Measurements from ENCODE around the gene KIDINS220. TPM values are rescaled to one million over a fixed set of nuclear protein-coding genes. Genes with fewer than 3 reads are reported as not detected.
A peak's percentile ranks its signal among the peaks of the same experiment; 100 is the strongest.

The KIDINS220 gene
- total RNA-seq (10 to 100 TPM; 34.5 to 39.6 (median 37.6) TPM), polyA plus RNA-seq (17.3 TPM)
- long read RNA-seq, donor 1, partial matches to known transcripts, result 37 of 48 reads
- long read RNA-seq, donor 1, other reads (novel, unspliced or antisense), result 11 of 48 reads
- long read RNA-seq, donor 2, partial matches to known transcripts, result 7 of 13 reads
- long read RNA-seq, donor 2, other reads (novel, unspliced or antisense), result 6 of 13 reads
- long read RNA-seq, donor 3, full-length matches to known transcripts, result 5 of 82 reads
- long read RNA-seq, donor 3, partial matches to known transcripts, result 41 of 82 reads
- long read RNA-seq, donor 3, other reads (novel, unspliced or antisense), result 36 of 82 reads
- long read RNA-seq, donor 4, full-length matches to known transcripts, result 1 of 13 reads
- long read RNA-seq, donor 4, partial matches to known transcripts, result 7 of 13 reads
- long read RNA-seq, donor 4, other reads (novel, unspliced or antisense), result 5 of 13 reads

DNA sequence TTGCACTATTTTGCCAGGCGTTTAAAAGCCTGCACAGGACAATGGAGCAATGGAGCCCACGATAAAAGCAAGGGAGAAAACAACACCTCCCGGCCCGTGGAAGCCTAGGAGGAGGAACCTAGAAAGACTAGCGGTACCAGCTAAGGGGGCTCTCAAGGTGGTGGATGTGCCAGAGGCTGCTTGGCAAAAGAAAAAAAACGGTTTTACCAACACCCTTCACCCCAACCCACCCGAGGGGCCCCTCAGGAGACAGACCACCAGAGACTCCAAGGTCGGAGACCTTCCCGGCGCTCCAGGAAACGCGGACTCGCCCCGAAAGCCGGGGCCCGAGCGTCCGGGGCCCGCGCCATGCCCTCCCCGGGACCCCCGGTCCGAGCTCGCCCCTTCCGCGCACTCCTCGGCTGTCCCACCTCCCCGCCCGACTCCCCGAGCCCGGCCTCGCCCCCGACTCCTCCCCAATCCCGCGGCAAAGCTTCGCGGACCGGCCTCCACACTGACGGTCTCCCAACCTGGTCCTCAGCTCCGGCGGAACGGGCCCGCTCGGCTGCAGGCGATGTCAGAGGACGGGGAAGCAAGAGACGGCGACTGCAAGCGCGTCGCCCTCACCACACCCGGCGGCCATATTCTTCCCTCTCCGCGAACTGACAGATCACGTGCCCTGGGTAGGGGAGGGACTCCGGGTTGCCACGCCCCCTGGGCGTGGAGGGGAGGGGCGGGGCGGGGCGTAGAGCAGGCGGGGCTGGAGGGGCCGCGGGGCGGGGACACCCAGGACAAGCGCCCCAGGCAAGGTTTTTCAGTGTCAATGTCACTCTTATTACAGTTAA is at the start of gene KIDINS220:
Gene KIDINS220, minus strand, starts transcription at position 643 of the 824 bp plus-strand sequence. CDS start 10,520 bp downstream, outside the sequence.
- Histone ChIP-seq H3K4me1 (ENCODE audit: control insufficient read depth, insufficient read depth, low read length) (peaks cover 7% of the 10 kb centered on the region), H3K4me3 (ENCODE audit: low read length) (peak within 1 kb of the TSS; percentile 76), H3K27ac (ENCODE audit: low read length) (peak within 1 kb of the TSS; percentile 69), H3K27me3 (ENCODE audit: control insufficient read depth, insufficient read depth) (no peaks in the 10 kb centered on the region), H3K9me3 (ENCODE audit: control insufficient read depth, low read length) (no peaks in the 10 kb centered on the region)
- peak; percentile 98 for ATAC-seq
- under 1% methylated on average over 67 of the region's 67 CpGs for WGBS
- intact Hi-C loops (cut with DNase I), result no loop called here
- peak; percentile 82 to 94 (median 92) for DNase-seq

DNA sequence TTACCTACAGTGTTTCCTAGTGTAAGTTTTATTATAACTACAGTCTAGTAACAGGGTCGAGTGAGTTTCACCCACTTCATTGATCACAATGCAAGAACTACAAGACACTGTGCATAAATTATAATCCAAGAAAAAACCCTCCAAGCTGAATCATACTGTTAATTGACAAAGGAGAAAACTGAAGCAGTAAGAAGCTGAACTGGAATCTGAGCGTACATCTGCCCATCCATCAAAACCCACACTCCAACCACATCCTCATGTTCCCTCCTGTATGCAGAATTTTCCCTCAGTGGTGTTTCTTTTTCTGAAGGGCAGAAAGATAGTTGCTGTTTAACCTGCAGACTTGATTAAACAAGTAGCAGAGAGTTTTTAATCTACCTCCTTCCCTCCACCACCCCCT is 49.5 kb upstream of the KIDINS220 start:
- intact Hi-C loops (cut with DNase I), result no loop called here
- Histone ChIP-seq H3K4me3 (ENCODE audit: low read length) (no peak overlapping the region), H3K4me1 (ENCODE audit: control insufficient read depth, insufficient read depth, low read length) (no peaks in the 10 kb centered on the region), H3K27ac (ENCODE audit: low read length) (no peak overlapping the region), H3K9me3 (ENCODE audit: control insufficient read depth, low read length) (no peaks in the 10 kb centered on the region), H3K27me3 (ENCODE audit: control insufficient read depth, insufficient read depth) (no peaks in the 10 kb centered on the region)
- 87% methylated on average over 2 of the region's 2 CpGs for WGBS
- ATAC-seq, result no peak
- no peak for DNase-seq

DNA sequence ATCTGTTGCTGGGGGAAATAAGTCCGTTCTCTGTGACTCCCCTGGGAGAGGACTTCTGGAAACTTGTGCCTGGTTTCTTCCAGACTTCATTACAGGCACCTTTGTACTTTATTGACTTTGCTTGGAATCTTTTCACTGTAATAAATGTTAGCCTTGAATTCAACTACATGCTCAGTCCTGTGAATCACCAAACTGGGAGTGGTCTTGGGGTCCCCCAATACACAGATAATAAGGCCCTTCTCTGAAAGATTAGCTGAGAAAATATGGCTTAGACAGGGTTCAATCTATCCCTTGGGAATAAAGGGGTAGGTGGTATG is 48.7 kb upstream of the KIDINS220 start:
- DNase-seq (no peak), ATAC-seq (no peak)
- intact Hi-C loops (cut with DNase I), result no loop called here
- WGBS, result 53% methylated on average over 1 of the region's 1 CpG
- H3K27me3 ChIP-seq (ENCODE audit: control insufficient read depth, insufficient read depth), result no peaks in the 10 kb centered on the region
- no peak overlapping the region for H3K4me3 ChIP-seq (ENCODE audit: low read length)
- H3K27ac ChIP-seq (ENCODE audit: low read length), result no peak overlapping the region
- H3K4me1 ChIP-seq (ENCODE audit: control insufficient read depth, insufficient read depth, low read length), result no peaks in the 10 kb centered on the region
- H3K9me3 ChIP-seq (ENCODE audit: control insufficient read depth, low read length), result no peaks in the 10 kb centered on the region

DNA sequence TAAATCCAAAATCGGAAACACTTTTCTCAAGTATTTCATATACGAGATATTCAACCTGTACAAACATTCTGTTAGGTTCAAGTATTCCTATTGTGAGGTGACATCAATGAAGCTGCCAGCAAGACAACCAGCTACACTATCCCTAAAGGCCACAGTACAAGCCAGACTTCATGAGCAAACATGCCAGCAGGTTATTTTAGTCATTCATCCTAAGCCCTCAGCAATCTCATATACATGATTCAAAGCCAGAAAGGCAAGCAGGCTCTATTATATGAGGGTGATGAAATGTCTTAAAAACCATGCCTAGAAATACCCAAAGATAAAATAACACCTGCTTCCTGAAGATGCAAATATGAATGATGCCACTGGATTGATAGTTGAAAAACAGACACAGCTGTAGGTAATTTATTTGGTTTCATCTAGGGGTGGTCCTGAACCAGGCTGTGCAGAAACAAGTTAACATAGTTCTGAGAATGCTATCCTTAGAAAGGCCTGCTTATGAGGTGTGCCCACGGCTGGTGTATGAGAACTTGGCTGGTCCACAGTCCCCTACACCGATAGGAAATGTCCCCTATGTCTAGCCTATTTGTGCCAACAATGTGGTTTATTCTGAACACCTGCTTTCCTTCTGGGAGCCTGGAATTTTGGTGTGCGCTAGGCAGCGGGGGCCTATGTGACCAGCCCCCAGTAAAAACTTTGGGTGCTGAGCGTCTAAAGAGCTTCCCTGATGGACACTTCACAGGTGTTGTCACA is 48.2 kb upstream of the KIDINS220 start:
- DNase-seq (no peak), ATAC-seq (no peak)
- H3K4me3 ChIP-seq (ENCODE audit: low read length), result no peak overlapping the region
- H3K9me3 ChIP-seq (ENCODE audit: control insufficient read depth, low read length), result no peaks in the 10 kb centered on the region
- intact Hi-C loops (cut with DNase I), result no loop called here
- H3K27ac ChIP-seq (ENCODE audit: low read length), result no peak overlapping the region
- no peaks in the 10 kb centered on the region for H3K27me3 ChIP-seq (ENCODE audit: control insufficient read depth, insufficient read depth)
- 90% methylated on average over 7 of the region's 7 CpGs for WGBS
- no peaks in the 10 kb centered on the region for H3K4me1 ChIP-seq (ENCODE audit: control insufficient read depth, insufficient read depth, low read length)

DNA sequence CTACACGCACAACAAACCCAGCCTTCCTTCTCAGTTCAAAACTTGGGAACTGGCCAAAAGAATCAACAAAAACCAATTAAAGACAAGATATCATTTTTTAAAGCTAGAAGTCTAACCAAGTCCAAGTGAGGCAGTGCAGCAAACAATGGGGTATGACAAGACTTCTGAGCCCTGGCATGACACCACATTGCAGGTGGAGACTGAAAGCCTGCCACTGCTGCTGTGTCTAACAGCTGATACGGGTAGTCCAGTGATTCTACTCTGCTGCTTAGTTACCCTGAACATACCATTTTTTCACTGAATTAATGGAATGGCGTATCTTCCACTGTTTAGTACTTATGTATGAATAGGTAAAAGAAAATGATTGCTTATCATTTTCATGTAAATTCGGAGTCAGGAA is 47.4 kb upstream of the KIDINS220 start:
- no peak for ATAC-seq
- H3K27me3 ChIP-seq (ENCODE audit: control insufficient read depth, insufficient read depth), result no peaks in the 10 kb centered on the region
- no peak overlapping the region for H3K4me3 ChIP-seq (ENCODE audit: low read length)
- H3K27ac ChIP-seq (ENCODE audit: low read length), result no peak overlapping the region
- DNase-seq, result no peak
- H3K4me1 ChIP-seq (ENCODE audit: control insufficient read depth, insufficient read depth, low read length), result no peaks in the 10 kb centered on the region
- 95% methylated on average over 4 of the region's 4 CpGs for WGBS
- intact Hi-C loops (cut with DNase I), result no loop called here
- no peaks in the 10 kb centered on the region for H3K9me3 ChIP-seq (ENCODE audit: control insufficient read depth, low read length)

DNA sequence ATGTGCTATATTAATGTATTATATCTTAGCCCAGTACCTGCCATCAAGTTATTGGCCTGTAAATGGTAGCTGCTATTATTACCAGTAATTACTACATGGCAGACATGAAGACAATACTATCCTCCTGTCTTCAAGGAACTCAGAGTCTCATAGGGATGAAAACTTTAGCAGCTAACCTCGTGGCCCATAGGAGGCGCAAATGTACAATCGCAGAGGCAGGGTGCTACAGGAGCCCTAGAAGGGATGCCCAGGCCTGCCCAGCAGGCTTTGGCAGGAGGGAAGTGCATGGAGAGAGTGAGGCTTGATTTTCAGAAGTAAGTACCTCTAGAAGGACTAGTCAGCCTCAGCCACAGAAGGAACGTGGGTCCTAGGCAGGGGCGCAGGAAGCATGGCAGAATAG is 44.7 kb upstream of the KIDINS220 start:
- WGBS, result 72% methylated on average over 5 of the region's 5 CpGs
- no peak for ATAC-seq
- Histone ChIP-seq H3K27ac (ENCODE audit: low read length) (no peak overlapping the region), H3K9me3 (ENCODE audit: control insufficient read depth, low read length) (no peaks in the 10 kb centered on the region), H3K4me3 (ENCODE audit: low read length) (no peak overlapping the region), H3K4me1 (ENCODE audit: control insufficient read depth, insufficient read depth, low read length) (no peaks in the 10 kb centered on the region), H3K27me3 (ENCODE audit: control insufficient read depth, insufficient read depth) (no peaks in the 10 kb centered on the region)
- intact Hi-C loops (cut with DNase I), result no loop called here
- no peak for DNase-seq

DNA sequence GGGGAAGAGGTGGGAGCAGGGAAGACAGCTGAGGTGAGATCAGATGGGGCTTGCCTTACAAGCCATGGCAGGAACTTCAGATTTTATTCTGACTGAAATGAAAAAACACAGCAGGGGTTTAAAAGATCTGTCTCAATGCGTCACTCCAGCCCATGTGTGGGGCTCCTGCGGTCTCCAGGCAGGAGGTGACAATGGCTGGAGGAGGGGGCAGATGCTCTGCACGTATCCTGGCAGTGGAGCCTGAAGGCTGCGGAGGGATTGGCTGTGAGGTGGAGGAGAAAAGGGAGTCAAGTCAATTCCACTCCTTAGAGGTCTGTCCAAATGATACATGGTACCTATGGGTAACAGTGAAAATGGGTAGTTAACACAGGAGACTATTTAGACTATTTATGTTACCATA is 40.5 kb upstream of the KIDINS220 start:
- Histone ChIP-seq H3K27ac (ENCODE audit: low read length) (no peak overlapping the region), H3K4me1 (ENCODE audit: control insufficient read depth, insufficient read depth, low read length) (no peaks in the 10 kb centered on the region), H3K9me3 (ENCODE audit: control insufficient read depth, low read length) (no peaks in the 10 kb centered on the region), H3K27me3 (ENCODE audit: control insufficient read depth, insufficient read depth) (no peaks in the 10 kb centered on the region), H3K4me3 (ENCODE audit: low read length) (no peak overlapping the region)
- intact Hi-C loops (cut with DNase I), result loop anchor here in 1 of 4 donors (10.0 kb wide), 1 partner anchor 257 kb away; no protein-coding TSS in a partner anchor
- WGBS, result 94% methylated on average over 4 of the region's 4 CpGs
- DNase-seq (no peak), ATAC-seq (no peak)

DNA sequence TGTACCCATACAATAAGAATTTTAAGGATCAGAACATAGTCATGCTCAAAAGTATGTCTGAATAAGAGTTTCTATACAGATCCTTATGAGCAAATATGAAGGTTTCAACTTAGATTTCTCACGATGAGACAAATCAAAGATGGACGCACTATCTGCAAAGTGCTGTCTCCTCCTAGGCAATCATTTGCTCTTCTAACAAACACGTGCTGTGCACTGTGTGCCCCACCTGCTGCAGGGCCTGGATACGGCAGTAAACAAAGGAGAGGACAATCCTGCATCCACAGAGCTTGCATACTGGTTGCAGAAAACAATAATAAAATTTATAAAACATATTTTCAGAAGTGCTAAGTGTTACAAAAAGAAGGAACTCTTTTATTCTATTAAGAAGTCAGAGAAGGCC is 39.9 kb upstream of the KIDINS220 start:
- Histone ChIP-seq H3K27ac (ENCODE audit: low read length) (no peak overlapping the region), H3K4me3 (ENCODE audit: low read length) (no peak overlapping the region), H3K9me3 (ENCODE audit: control insufficient read depth, low read length) (no peaks in the 10 kb centered on the region), H3K27me3 (ENCODE audit: control insufficient read depth, insufficient read depth) (no peaks in the 10 kb centered on the region), H3K4me1 (ENCODE audit: control insufficient read depth, insufficient read depth, low read length) (no peaks in the 10 kb centered on the region)
- ATAC-seq, result no peak
- WGBS, result 89% methylated on average over 4 of the region's 4 CpGs
- DNase-seq, result no peak
- intact Hi-C loops (cut with DNase I), result loop anchor here in 1 of 4 donors (10.0 kb wide), 1 partner anchor 257 kb away; no protein-coding TSS in a partner anchor

DNA sequence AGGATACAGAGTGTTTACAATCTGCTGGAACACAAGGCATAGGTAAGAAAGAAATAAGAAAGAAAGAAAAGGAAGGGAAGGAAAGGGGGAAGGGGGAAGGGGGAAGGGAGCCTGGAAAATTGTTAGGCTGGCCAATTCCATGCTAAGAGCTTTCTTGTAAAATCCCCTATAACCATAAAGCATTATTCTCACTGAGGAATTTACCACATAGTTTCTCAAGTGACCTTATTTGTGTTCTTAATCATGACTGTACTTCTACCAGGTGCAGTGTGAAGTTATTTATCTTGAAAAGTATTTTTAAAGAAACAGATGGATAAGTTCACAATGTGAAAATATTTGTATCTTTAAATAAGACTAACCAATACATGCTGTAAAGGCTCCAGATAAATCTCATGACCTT is 39.2 kb upstream of the KIDINS220 start:
- H3K4me1 ChIP-seq (ENCODE audit: control insufficient read depth, insufficient read depth, low read length), result no peaks in the 10 kb centered on the region
- H3K27me3 ChIP-seq (ENCODE audit: control insufficient read depth, insufficient read depth), result no peaks in the 10 kb centered on the region
- H3K4me3 ChIP-seq (ENCODE audit: low read length), result no peak overlapping the region
- ATAC-seq (no peak), DNase-seq (no peak)
- intact Hi-C loops (cut with DNase I), result loop anchor here in 1 of 4 donors (10.0 kb wide), 1 partner anchor 258 kb away; no protein-coding TSS in a partner anchor
- no peak overlapping the region for H3K27ac ChIP-seq (ENCODE audit: low read length)
- no peaks in the 10 kb centered on the region for H3K9me3 ChIP-seq (ENCODE audit: control insufficient read depth, low read length)

DNA sequence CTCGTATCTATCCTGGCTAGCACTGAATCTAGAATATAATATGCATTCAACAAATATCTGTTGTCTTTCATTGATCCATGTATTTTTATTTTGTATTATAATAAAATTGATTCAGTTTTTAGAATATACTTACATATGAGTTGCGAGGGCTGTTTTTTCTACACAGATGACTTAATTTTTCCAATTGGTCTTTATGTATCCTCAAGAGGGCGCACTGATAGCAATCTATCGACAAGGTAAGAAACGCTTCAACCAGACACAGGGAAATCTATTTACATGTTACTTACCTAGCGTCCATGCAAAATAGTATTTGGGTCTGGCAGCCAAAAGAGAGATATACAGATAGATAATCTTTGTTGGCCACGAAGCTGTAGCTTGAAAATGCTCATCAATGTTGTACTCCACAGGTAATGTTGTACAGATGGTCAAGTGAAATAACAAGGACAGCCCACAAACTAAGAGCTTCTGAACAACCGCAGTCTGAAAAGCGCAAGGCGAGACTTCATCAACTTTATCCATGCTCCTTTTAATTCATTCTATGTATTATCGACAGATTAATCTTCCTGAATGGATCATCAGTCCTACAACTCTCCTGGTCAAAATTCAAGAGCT is 35.5 kb upstream of the KIDINS220 start:
- no peaks in the 10 kb centered on the region for H3K4me1 ChIP-seq (ENCODE audit: control insufficient read depth, insufficient read depth, low read length)
- H3K4me3 ChIP-seq (ENCODE audit: low read length), result no peak overlapping the region
- DNase-seq (no peak), ATAC-seq (no peak)
- H3K27ac ChIP-seq (ENCODE audit: low read length), result no peak overlapping the region
- intact Hi-C loops (cut with DNase I), result loop anchor here in 2 of 4 donors (2.0 to 10.0 kb wide), 2 partner anchors 262 to 266 kb away; no protein-coding TSS in a partner anchor
- no peaks in the 10 kb centered on the region for H3K27me3 ChIP-seq (ENCODE audit: control insufficient read depth, insufficient read depth)
- H3K9me3 ChIP-seq (ENCODE audit: control insufficient read depth, low read length), result no peaks in the 10 kb centered on the region
- WGBS, result 61% methylated on average over 11 of the region's 11 CpGs

Measured in right cardiac atrium (tissue), 5 donors.